Nephron (organoid): Measurements from ENCODE around the gene GARIN1A.
"Not testable (repeated sequence)": the region's sequence is repeated elsewhere in the genome, so short reads cannot be mapped to it uniquely, and the experiment has no call there.

Experiments
- H3K27ac Mint-ChIP-seq, 3 experiments: 2 replicates each; pipeline ENCODE4 v1.8.0; 2020; ENCODE audit warnings: mixed read lengths in 3 of 3, mild to moderate bottlenecking in 2 of 3, moderate library complexity in 1 of 3
- H3K27me3 Mint-ChIP-seq: 2 replicates; pipeline ENCODE4 v1.8.0; 2021; ENCODE audit warnings: low read depth, mild to moderate bottlenecking, moderate library complexity, mixed read lengths
- H3K36me3 Mint-ChIP-seq: 2 replicates; pipeline ENCODE4 v1.8.0; 2020; ENCODE audit warnings: low read depth, mixed read lengths
- H3K4me1 Mint-ChIP-seq: 2 replicates; pipeline ENCODE4 v1.8.0; 2020; ENCODE audit warnings: mixed read lengths
- H3K4me3 Mint-ChIP-seq, 3 experiments: 2 replicates each; pipeline ENCODE4 v1.8.0; 2020; ENCODE audit warnings: mild to moderate bottlenecking in 3 of 3, mixed read lengths in 3 of 3, moderate library complexity in 2 of 3
- H3K9me3 Mint-ChIP-seq: 2 replicates; pipeline ENCODE4 v1.8.0; 2020; ENCODE audit warnings: mixed read lengths
- CTCF ChIP-seq, 3 experiments: fragments of 200-600 bp; sonication (generic); IDR thresholded peaks; one replicate each; pipeline ENCODE4 v1.5.0; 2021; ENCODE audit warnings: antibody characterized with exemption in 3 of 3; ENCODE audit not compliant: unreplicated experiment in 3 of 3

GARIN1A gene

GRCh38 chr7:128671992-128672391 lies at the start of gene GARIN1A:
GARIN1A (plus strand) TSS chr7:128672292; CDS start chr7:128672398, 106 bp downstream.
- no peaks in the 10 kb centered on the region for H3K27me3 Mint-ChIP-seq
- H3K4me1 Mint-ChIP-seq = no peaks in the 10 kb centered on the region
- H3K9me3 Mint-ChIP-seq = no peaks in the 10 kb centered on the region
- no peaks in the 10 kb centered on the region for H3K36me3 Mint-ChIP-seq
- H3K27ac Mint-ChIP-seq = no peak within 1 kb of the TSS
- H3K4me3 Mint-ChIP-seq = no peak within 1 kb of the TSS
- TF ChIP-seq CTCF (IDR thresholded peaks at IDR 0.05; ENCODE audit: unreplicated experiment in 3 of 3) = no peak

GRCh38 chr7:128627124-128627523 lies 45.0 kb upstream of the GARIN1A start:
- not testable (repeated sequence) for H3K27ac Mint-ChIP-seq, H3K4me3 Mint-ChIP-seq, H3K27me3 Mint-ChIP-seq, H3K4me1 Mint-ChIP-seq, H3K9me3 Mint-ChIP-seq
- H3K36me3 Mint-ChIP-seq = peaks cover 51% of the 10 kb centered on the region

GRCh38 chr7:128633915-128634314 lies 38.2 kb upstream of the GARIN1A start:
- H3K4me1 Mint-ChIP-seq, H3K27me3 Mint-ChIP-seq, H3K4me3 Mint-ChIP-seq, H3K9me3 Mint-ChIP-seq, H3K27ac Mint-ChIP-seq: not testable (repeated sequence)
- peaks cover 52% of the 10 kb centered on the region for H3K36me3 Mint-ChIP-seq

- H3K27me3 Mint-ChIP-seq, H3K27ac Mint-ChIP-seq, H3K9me3 Mint-ChIP-seq, H3K4me3 Mint-ChIP-seq, H3K4me1 Mint-ChIP-seq: not testable (repeated sequence)
- H3K36me3 Mint-ChIP-seq = peaks cover 33% of the 10 kb centered on the region
Measured at GRCh38 chr7:128645206-128645605, 26.9 kb upstream of the GARIN1A start.

GRCh38 chr7:128645844-128646243 lies 26.2 kb upstream of the GARIN1A start:
- H3K27ac Mint-ChIP-seq, H3K27me3 Mint-ChIP-seq, H3K4me1 Mint-ChIP-seq, H3K4me3 Mint-ChIP-seq, H3K9me3 Mint-ChIP-seq: not testable (repeated sequence)
- H3K36me3 Mint-ChIP-seq = peaks cover 32% of the 10 kb centered on the region

- not testable (repeated sequence) for H3K4me1 Mint-ChIP-seq, H3K9me3 Mint-ChIP-seq, H3K27me3 Mint-ChIP-seq, H3K4me3 Mint-ChIP-seq, H3K27ac Mint-ChIP-seq
- peaks cover 27% of the 10 kb centered on the region for H3K36me3 Mint-ChIP-seq
Measured at GRCh38 chr7:128646877-128647276, 25.2 kb upstream of the GARIN1A start.

GRCh38 chr7:128651096-128651495 lies 21.0 kb upstream of the GARIN1A start:
- H3K4me1 Mint-ChIP-seq, H3K9me3 Mint-ChIP-seq, H3K27me3 Mint-ChIP-seq, H3K27ac Mint-ChIP-seq, H3K4me3 Mint-ChIP-seq: not testable (repeated sequence)
- H3K36me3 Mint-ChIP-seq = peaks cover 15% of the 10 kb centered on the region

- H3K4me3 Mint-ChIP-seq, H3K4me1 Mint-ChIP-seq, H3K27me3 Mint-ChIP-seq, H3K27ac Mint-ChIP-seq, H3K9me3 Mint-ChIP-seq: not testable (repeated sequence)
- H3K36me3 Mint-ChIP-seq = peaks cover 13% of the 10 kb centered on the region
Measured at GRCh38 chr7:128652606-128653005, 19.5 kb upstream of the GARIN1A start.

- H3K4me1 Mint-ChIP-seq, H3K27ac Mint-ChIP-seq, H3K4me3 Mint-ChIP-seq, H3K9me3 Mint-ChIP-seq, H3K27me3 Mint-ChIP-seq: not testable (repeated sequence)
- H3K36me3 Mint-ChIP-seq = peaks cover 13% of the 10 kb centered on the region
Measured at GRCh38 chr7:128653197-128653596, 18.9 kb upstream of the GARIN1A start.

- H3K36me3 Mint-ChIP-seq, H3K4me1 Mint-ChIP-seq, H3K9me3 Mint-ChIP-seq, H3K4me3 Mint-ChIP-seq, H3K27ac Mint-ChIP-seq, H3K27me3 Mint-ChIP-seq: not testable (repeated sequence)
Measured at GRCh38 chr7:128654080-128654479, 18.0 kb upstream of the GARIN1A start.

- H3K27ac Mint-ChIP-seq, H3K4me3 Mint-ChIP-seq, H3K9me3 Mint-ChIP-seq, H3K36me3 Mint-ChIP-seq, H3K4me1 Mint-ChIP-seq, H3K27me3 Mint-ChIP-seq: not testable (repeated sequence)
Measured at GRCh38 chr7:128654501-128654900, 17.6 kb upstream of the GARIN1A start.

GRCh38 chr7:128658428-128658827 lies 13.7 kb upstream of the GARIN1A start:
- H3K36me3 Mint-ChIP-seq = peaks cover 38% of the 10 kb centered on the region
- H3K27ac Mint-ChIP-seq, H3K4me1 Mint-ChIP-seq, H3K27me3 Mint-ChIP-seq, H3K4me3 Mint-ChIP-seq: not testable (repeated sequence)
- peaks cover 24% of the 10 kb centered on the region for H3K9me3 Mint-ChIP-seq
